HepG2 (cell line): Measurements from ENCODE around the gene DBNDD2. TPM values are rescaled to one million over a fixed set of nuclear protein-coding genes. Genes with fewer than 3 reads are reported as not detected.

ENCODE experiments used
- ASH2L ChIP-seq: fragments of 300-600, 200-600 bp; sonication (generic); IDR thresholded peaks from 2 replicates; pipeline ENCODE4 v1.7.0; 2017; ENCODE audit warnings: low read depth, mild to moderate bottlenecking, moderate library complexity, mixed read lengths, low read length; ENCODE audit not compliant: insufficient read length
- ELF4 ChIP-seq: sonication (generic); formaldehyde crosslinking; IDR thresholded peaks from 2 replicates; pipeline ENCODE4 v1.5.0; 2020; ENCODE audit warnings: missing genetic modification reagents, mild to moderate bottlenecking, moderate library complexity, borderline replicate concordance
- HNF4G ChIP-seq, 2 experiments: sonication (generic) in 1 of 2; formaldehyde crosslinking in 1 of 2; IDR thresholded peaks; 2 replicates each; pipeline versions ENCODE4 v1.4.0 to v1.6.1; 2011 to 2020; ENCODE audit warnings: borderline replicate concordance in 2 of 2, low read depth in 2 of 2, mild to moderate bottlenecking in 2 of 2, low read length in 1 of 2, missing genetic modification reagents in 1 of 2, moderate library complexity in 1 of 2
- HNRNPK ChIP-seq: fragments of 200-400 bp; formaldehyde crosslinking; IDR thresholded peaks from 2 replicates; pipeline ENCODE4 v1.6.1; 2018; ENCODE audit warnings: low read length, low read depth, moderate library complexity, mild to moderate bottlenecking; ENCODE audit not compliant: poor library complexity, severe bottlenecking
- HNRNPL ChIP-seq: fragments of 200-400 bp; formaldehyde crosslinking; IDR thresholded peaks from 2 replicates; pipeline ENCODE4 v1.6.1; 2017; ENCODE audit warnings: mild to moderate bottlenecking, low read depth, low read length
- KAT8 ChIP-seq: IDR thresholded peaks from 2 replicates; pipeline ENCODE4 v1.6.1; 2016; ENCODE audit warnings: missing genetic modification reagents, missing compliant biosample characterization
- KDM1A ChIP-seq: IDR thresholded peaks from 2 replicates; pipeline ENCODE4 v1.6.1; 2016; ENCODE audit warnings: missing compliant biosample characterization
- MIXL1 ChIP-seq: IDR thresholded peaks from 2 replicates; pipeline ENCODE4 v1.6.1; 2016
- NFKBIZ ChIP-seq: IDR thresholded peaks from 2 replicates; pipeline ENCODE4 v1.6.1; 2018; ENCODE audit warnings: missing genetic modification reagents, missing compliant biosample characterization
- NR1H2 ChIP-seq: sonication (generic); formaldehyde crosslinking; IDR thresholded peaks from 2 replicates; pipeline ENCODE4 v1.8.1; 2022; ENCODE audit warnings: low read depth, missing genetic modification reagents, borderline replicate concordance
- RAD21 ChIP-seq: fragments of 450-650 bp; formaldehyde crosslinking; IDR thresholded peaks from 2 replicates; pipeline ENCODE4 v1.5.0; 2020; ENCODE audit warnings: mild to moderate bottlenecking
- RBAK ChIP-seq: sonication (generic); formaldehyde crosslinking; IDR thresholded peaks from 2 replicates; pipeline ENCODE4 v1.5.1; 2020; ENCODE audit warnings: mild to moderate bottlenecking, missing genetic modification reagents
- SP4 ChIP-seq: sonication (generic); formaldehyde crosslinking; IDR thresholded peaks from 2 replicates; pipeline ENCODE4 v1.8.1; 2023; ENCODE audit warnings: mild to moderate bottlenecking, missing genetic modification reagents
- TEAD3 ChIP-seq: optimal IDR thresholded peaks from 2 replicates; pipeline ENCODE3; 2016; ENCODE audit warnings: borderline replicate concordance
- ZNF160 ChIP-seq: sonication (generic); formaldehyde crosslinking; IDR thresholded peaks from 2 replicates; pipeline ENCODE4 v1.8.0; 2022; ENCODE audit warnings: mild to moderate bottlenecking, inconsistent platforms, missing genetic modification reagents
- ZNF484 ChIP-seq: sonication (generic); formaldehyde crosslinking; IDR thresholded peaks from 2 replicates; pipeline ENCODE4 v1.5.1; 2020; ENCODE audit warnings: mild to moderate bottlenecking, low read depth, missing genetic modification reagents, borderline replicate concordance
- ZNF564 ChIP-seq: sonication (generic); formaldehyde crosslinking; IDR thresholded peaks from 2 replicates; pipeline ENCODE4 v1.8.1; 2023; ENCODE audit warnings: mild to moderate bottlenecking, missing genetic modification reagents
- polyA plus RNA-seq, 8 experiments: library from polyadenylated mRNA; depleted of rRNA in 3 of 8; stranded (reverse) in 7 of 8; unstranded in 1 of 8; fragments of >200 nt; fragmentation: Illumina TruSeq in 4 of 8; extraction: Trizol in 4 of 8; gene quantifications; 2 replicates each; pipeline versions ENCODE4 v1.2.1 to v1.2.3, GENCODE V29; 2011 to 2016; ENCODE audit warnings: low read depth in 4 of 8, missing spikeins in 1 of 8, mixed read lengths in 1 of 8; ENCODE audit not compliant: insufficient read depth in 1 of 8
- total RNA-seq, 5 experiments: library from RNA; depleted of rRNA; stranded (reverse); fragments of >200 nt; fragmentation: Illumina TruSeq; extraction: Trizol; gene quantifications; 2 replicates each; pipeline ENCODE4 v1.2.3, GENCODE V29; 2016; ENCODE audit warnings: low read depth in 1 of 5
- TF ChIP-seq, protein P1 (sequence below): sonication (generic); formaldehyde crosslinking; IDR thresholded peaks from 2 replicates; pipeline ENCODE4 v1.4.0; 2020; ENCODE audit warnings: missing genetic modification reagents, borderline replicate concordance
- TF ChIP-seq, protein P2 (sequence below): sonication (generic); formaldehyde crosslinking; IDR thresholded peaks from 2 replicates; pipeline ENCODE4 v1.8.0; 2022; ENCODE audit warnings: mild to moderate bottlenecking, missing genetic modification reagents, moderate library complexity
- TF ChIP-seq, protein P3 (sequence below): sonication (generic); formaldehyde crosslinking; IDR thresholded peaks from 2 replicates; pipeline ENCODE4 v1.8.1; 2023; ENCODE audit warnings: mild to moderate bottlenecking, inconsistent platforms, moderate library complexity, missing genetic modification reagents, borderline replicate concordance
- TF ChIP-seq, protein P4 (sequence below): sonication (generic); formaldehyde crosslinking; IDR thresholded peaks from 2 replicates; pipeline ENCODE4 v1.5.0; 2020; ENCODE audit warnings: mild to moderate bottlenecking, missing genetic modification reagents, moderate library complexity

The DBNDD2 gene
- total and polyA plus RNA-seq, 2 of the 13 experiments (the other 11 are each of a cell fraction or from before 2014, with no cell fraction given), result 16.7 to 47.6 TPM

DNA sequence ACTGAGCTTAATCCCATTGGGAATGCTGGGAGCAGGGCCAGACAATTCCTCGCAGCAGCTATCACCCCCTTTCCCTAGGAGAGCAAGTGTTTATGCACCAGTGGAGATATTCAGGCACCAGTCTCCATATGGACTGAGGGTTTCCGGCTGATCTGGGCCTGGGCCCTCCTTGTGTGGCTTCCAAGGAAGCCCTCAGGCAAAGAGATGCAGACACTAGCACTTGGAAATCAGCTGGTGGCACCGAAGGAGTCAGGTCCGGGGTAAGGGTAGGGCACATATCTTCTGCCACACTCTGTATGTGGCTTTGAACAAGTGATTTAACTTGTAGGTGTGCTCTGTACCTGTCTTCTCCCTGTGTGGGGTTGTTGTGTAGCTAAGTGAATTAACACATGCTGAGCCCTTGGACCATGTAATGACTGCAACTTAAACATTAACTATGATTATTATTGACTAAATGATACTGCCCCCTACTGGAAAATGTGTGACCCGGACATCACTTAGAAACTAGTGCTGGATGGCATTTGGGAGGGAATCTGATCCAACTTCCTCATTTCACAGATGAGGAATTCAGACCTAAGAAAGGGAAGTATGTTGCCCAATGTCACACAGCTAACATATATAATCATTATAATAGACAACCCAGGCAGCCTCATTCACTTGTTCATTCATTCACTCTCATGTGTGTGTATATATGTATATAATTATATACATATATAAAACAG is 42.2 kb downstream of the DBNDD2 start (continued):
- TF ChIP-seq, protein P1, sequence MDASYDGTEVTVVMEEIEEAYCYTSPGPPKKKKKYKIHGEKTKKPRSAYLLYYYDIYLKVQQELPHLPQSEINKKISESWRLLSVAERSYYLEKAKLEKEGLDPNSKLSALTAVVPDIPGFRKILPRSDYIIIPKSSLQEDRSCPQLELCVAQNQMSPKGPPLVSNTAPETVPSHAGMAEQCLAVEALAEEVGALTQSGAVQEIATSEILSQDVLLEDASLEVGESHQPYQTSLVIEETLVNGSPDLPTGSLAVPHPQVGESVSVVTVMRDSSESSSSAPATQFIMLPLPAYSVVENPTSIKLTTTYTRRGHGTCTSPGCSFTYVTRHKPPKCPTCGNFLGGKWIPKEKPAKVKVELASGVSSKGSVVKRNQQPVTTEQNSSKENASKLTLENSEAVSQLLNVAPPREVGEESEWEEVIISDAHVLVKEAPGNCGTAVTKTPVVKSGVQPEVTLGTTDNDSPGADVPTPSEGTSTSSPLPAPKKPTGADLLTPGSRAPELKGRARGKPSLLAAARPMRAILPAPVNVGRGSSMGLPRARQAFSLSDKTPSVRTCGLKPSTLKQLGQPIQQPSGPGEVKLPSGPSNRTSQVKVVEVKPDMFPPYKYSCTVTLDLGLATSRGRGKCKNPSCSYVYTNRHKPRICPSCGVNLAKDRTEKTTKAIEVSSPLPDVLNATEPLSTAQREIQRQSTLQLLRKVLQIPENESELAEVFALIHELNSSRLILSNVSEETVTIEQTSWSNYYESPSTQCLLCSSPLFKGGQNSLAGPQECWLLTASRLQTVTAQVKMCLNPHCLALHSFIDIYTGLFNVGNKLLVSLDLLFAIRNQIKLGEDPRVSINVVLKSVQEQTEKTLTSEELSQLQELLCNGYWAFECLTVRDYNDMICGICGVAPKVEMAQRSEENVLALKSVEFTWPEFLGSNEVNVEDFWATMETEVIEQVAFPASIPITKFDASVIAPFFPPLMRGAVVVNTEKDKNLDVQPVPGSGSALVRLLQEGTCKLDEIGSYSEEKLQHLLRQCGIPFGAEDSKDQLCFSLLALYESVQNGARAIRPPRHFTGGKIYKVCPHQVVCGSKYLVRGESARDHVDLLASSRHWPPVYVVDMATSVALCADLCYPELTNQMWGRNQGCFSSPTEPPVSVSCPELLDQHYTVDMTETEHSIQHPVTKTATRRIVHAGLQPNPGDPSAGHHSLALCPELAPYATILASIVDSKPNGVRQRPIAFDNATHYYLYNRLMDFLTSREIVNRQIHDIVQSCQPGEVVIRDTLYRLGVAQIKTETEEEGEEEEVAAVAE (CRISPR knock-in tag), result no peak
- TF ChIP-seq ZNF564 (CRISPR knock-in tag) (no peak), HNF4G (IDR thresholded peaks at IDR 0.05; ENCODE audit: borderline replicate concordance, low read depth, low read length) (no peak), HNF4G (CRISPR knock-in tag; IDR thresholded peaks at IDR 0.05; ENCODE audit: borderline replicate concordance, low read depth) (no peak), SP4 (no peak), RBAK (CRISPR knock-in tag) (no peak), ELF4 (no peak), KDM1A (CRISPR knock-in tag) (no peak), NR1H2 (no peak), HNRNPL (no peak), MIXL1 (CRISPR knock-in tag) (0 out of 2 replicates have a peak, but pooled peaks have one; percentile 48), NFKBIZ (CRISPR knock-in tag) (no peak), ASH2L (no peak), KAT8 (CRISPR knock-in tag) (no peak), ZNF160 (no peak), HNRNPK (no peak), TEAD3 (peak; percentile 9), RAD21 (peak; percentile 30; the same call in 1 of the 2 replicates), ZNF484 (CRISPR knock-in tag) (no peak)
- TF ChIP-seq, protein P2, sequence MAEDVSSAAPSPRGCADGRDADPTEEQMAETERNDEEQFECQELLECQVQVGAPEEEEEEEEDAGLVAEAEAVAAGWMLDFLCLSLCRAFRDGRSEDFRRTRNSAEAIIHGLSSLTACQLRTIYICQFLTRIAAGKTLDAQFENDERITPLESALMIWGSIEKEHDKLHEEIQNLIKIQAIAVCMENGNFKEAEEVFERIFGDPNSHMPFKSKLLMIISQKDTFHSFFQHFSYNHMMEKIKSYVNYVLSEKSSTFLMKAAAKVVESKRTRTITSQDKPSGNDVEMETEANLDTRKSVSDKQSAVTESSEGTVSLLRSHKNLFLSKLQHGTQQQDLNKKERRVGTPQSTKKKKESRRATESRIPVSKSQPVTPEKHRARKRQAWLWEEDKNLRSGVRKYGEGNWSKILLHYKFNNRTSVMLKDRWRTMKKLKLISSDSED (CRISPR knock-in tag), result no peak
- TF ChIP-seq, protein P3, sequence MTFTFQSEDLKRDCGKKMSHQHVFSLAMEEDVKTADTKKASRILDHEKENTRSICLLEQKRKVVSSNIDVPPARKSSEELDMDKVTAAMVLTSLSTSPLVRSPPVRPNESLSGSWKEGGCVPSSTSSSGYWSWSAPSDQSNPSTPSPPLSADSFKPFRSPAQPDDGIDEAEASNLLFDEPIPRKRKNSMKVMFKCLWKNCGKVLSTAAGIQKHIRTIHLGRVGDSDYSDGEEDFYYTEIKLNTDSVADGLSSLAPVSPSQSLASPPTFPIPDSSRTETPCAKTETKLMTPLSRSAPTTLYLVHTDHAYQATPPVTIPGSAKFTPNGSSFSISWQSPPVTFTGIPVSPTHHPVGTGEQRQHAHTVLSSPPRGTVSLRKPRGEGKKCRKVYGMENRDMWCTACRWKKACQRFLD (CRISPR knock-in tag), result no peak
- TF ChIP-seq, protein P4, sequence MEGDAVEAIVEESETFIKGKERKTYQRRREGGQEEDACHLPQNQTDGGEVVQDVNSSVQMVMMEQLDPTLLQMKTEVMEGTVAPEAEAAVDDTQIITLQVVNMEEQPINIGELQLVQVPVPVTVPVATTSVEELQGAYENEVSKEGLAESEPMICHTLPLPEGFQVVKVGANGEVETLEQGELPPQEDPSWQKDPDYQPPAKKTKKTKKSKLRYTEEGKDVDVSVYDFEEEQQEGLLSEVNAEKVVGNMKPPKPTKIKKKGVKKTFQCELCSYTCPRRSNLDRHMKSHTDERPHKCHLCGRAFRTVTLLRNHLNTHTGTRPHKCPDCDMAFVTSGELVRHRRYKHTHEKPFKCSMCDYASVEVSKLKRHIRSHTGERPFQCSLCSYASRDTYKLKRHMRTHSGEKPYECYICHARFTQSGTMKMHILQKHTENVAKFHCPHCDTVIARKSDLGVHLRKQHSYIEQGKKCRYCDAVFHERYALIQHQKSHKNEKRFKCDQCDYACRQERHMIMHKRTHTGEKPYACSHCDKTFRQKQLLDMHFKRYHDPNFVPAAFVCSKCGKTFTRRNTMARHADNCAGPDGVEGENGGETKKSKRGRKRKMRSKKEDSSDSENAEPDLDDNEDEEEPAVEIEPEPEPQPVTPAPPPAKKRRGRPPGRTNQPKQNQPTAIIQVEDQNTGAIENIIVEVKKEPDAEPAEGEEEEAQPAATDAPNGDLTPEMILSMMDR (CRISPR knock-in tag), result peak; percentile 73
